H1 (cell line): Measurements from ENCODE around the gene PLA2G4A. TPM values are rescaled to one million over a fixed set of nuclear protein-coding genes. Genes with fewer than 3 reads are reported as not detected.

Experiments used
- CEBPB ChIP-seq: IDR thresholded peaks from 2 replicates; pipeline ENCODE4 v1.6.1; 2012; ENCODE audit warnings: low read depth, low read length
- HDAC6 ChIP-seq: IDR thresholded peaks from one replicate; pipeline ENCODE4 v1.7.1; 2012; ENCODE audit warnings: low read depth, mild to moderate bottlenecking, inconsistent platforms, low read length, moderate library complexity
- KDM5A ChIP-seq: fragments of 200-600 bp; IDR thresholded peaks from 2 replicates; pipeline ENCODE4 v1.7.1; 2012; ENCODE audit warnings: mild to moderate bottlenecking, low read length, inconsistent platforms, mixed read lengths
- POU5F1 ChIP-seq: IDR thresholded peaks from 2 replicates; pipeline ENCODE4 v1.6.1; 2011; ENCODE audit warnings: low read depth, mild to moderate bottlenecking, low read length, moderate library complexity
- RAD21 ChIP-seq, 2 experiments: IDR thresholded peaks in 1 of 2; conservative IDR thresholded peaks in 1 of 2; 2 replicates each; pipeline ENCODE4 v1.6.1; 2011; ENCODE audit warnings: low read depth in 2 of 2, low read length in 2 of 2, improper control_type of control experiment in 1 of 2, inconsistent platforms in 1 of 2, mild to moderate bottlenecking in 1 of 2, moderate library complexity in 1 of 2
- TCF12 ChIP-seq: IDR thresholded peaks from 2 replicates; pipeline ENCODE4 v1.6.1; 2011; ENCODE audit warnings: low read depth, mild to moderate bottlenecking, low read length
- TEAD4 ChIP-seq: IDR thresholded peaks from 2 replicates; pipeline ENCODE4 v1.6.1; 2012; ENCODE audit warnings: low read depth, low read length, inconsistent platforms, mixed read lengths
- polyA plus RNA-seq, 7 experiments: library from polyadenylated mRNA; depleted of rRNA in 3 of 7; stranded (reverse) in 5 of 7; unstranded in 2 of 7; fragments of >200 nt in 5 of 7; fragments of 200-250 nt in 2 of 7; gene quantifications; 1 replicate in 5 of 7; 2 replicates in 1 of 7; 4 replicates in 1 of 7; pipeline versions ENCODE4 v1.2.1 to v1.2.3, GENCODE V29; 2011 to 2013; ENCODE audit warnings: missing spikeins in 2 of 7, mixed read lengths in 2 of 7
- total RNA-seq: library from RNA; stranded (reverse); fragmentation: NEBNext Ultra II Directional; extraction: Animal tissue kit (Norgen Biotek cat#: 25700); gene quantifications from 2 replicates; pipeline ENCODE4 v1.2.1, GENCODE V29; 2021
- TF ChIP-seq, protein P1 (sequence below): fragments of 300-600 bp; sonication (generic); IDR thresholded peaks from 2 replicates; pipeline ENCODE4 v1.7.1; 2012; ENCODE audit warnings: low read length, moderate library complexity, mild to moderate bottlenecking, inconsistent platforms; ENCODE audit not compliant: insufficient replicate concordance
- TF ChIP-seq, protein P2 (sequence below): IDR thresholded peaks from 2 replicates; pipeline ENCODE4 v1.6.1; 2012; ENCODE audit warnings: low read length, inconsistent platforms
- TF ChIP-seq, protein P3 (sequence below): IDR thresholded peaks from 2 replicates; pipeline ENCODE4 v1.6.1; 2011; ENCODE audit warnings: low read depth, mild to moderate bottlenecking, low read length; ENCODE audit not compliant: insufficient read depth

The PLA2G4A gene
- total and polyA plus RNA-seq, 2 of the 8 experiments (the other 6 are each of a cell fraction or from before 2014, with no cell fraction given), result 0.63 to 1.4 TPM

DNA sequence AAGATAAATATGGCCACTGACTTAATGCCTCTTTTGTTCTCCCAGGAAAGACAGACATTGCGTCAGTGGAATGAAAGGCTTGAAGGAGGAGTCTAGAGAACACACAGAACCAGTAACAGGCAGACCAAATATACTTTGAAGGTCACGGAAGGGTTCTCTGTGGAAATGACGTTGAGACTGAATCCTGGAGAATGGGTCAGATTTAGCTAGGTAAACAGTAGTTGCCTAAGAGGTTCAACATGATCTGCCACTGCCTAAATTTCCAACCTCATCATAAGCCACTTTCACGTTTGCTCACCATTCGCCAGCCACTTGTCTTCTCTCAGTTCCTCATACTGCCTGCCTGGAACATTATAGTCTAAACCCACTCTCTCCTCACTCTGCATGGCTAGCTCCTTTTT is 20.5 kb downstream of the PLA2G4A start (continued):
- TF ChIP-seq, protein P1, sequence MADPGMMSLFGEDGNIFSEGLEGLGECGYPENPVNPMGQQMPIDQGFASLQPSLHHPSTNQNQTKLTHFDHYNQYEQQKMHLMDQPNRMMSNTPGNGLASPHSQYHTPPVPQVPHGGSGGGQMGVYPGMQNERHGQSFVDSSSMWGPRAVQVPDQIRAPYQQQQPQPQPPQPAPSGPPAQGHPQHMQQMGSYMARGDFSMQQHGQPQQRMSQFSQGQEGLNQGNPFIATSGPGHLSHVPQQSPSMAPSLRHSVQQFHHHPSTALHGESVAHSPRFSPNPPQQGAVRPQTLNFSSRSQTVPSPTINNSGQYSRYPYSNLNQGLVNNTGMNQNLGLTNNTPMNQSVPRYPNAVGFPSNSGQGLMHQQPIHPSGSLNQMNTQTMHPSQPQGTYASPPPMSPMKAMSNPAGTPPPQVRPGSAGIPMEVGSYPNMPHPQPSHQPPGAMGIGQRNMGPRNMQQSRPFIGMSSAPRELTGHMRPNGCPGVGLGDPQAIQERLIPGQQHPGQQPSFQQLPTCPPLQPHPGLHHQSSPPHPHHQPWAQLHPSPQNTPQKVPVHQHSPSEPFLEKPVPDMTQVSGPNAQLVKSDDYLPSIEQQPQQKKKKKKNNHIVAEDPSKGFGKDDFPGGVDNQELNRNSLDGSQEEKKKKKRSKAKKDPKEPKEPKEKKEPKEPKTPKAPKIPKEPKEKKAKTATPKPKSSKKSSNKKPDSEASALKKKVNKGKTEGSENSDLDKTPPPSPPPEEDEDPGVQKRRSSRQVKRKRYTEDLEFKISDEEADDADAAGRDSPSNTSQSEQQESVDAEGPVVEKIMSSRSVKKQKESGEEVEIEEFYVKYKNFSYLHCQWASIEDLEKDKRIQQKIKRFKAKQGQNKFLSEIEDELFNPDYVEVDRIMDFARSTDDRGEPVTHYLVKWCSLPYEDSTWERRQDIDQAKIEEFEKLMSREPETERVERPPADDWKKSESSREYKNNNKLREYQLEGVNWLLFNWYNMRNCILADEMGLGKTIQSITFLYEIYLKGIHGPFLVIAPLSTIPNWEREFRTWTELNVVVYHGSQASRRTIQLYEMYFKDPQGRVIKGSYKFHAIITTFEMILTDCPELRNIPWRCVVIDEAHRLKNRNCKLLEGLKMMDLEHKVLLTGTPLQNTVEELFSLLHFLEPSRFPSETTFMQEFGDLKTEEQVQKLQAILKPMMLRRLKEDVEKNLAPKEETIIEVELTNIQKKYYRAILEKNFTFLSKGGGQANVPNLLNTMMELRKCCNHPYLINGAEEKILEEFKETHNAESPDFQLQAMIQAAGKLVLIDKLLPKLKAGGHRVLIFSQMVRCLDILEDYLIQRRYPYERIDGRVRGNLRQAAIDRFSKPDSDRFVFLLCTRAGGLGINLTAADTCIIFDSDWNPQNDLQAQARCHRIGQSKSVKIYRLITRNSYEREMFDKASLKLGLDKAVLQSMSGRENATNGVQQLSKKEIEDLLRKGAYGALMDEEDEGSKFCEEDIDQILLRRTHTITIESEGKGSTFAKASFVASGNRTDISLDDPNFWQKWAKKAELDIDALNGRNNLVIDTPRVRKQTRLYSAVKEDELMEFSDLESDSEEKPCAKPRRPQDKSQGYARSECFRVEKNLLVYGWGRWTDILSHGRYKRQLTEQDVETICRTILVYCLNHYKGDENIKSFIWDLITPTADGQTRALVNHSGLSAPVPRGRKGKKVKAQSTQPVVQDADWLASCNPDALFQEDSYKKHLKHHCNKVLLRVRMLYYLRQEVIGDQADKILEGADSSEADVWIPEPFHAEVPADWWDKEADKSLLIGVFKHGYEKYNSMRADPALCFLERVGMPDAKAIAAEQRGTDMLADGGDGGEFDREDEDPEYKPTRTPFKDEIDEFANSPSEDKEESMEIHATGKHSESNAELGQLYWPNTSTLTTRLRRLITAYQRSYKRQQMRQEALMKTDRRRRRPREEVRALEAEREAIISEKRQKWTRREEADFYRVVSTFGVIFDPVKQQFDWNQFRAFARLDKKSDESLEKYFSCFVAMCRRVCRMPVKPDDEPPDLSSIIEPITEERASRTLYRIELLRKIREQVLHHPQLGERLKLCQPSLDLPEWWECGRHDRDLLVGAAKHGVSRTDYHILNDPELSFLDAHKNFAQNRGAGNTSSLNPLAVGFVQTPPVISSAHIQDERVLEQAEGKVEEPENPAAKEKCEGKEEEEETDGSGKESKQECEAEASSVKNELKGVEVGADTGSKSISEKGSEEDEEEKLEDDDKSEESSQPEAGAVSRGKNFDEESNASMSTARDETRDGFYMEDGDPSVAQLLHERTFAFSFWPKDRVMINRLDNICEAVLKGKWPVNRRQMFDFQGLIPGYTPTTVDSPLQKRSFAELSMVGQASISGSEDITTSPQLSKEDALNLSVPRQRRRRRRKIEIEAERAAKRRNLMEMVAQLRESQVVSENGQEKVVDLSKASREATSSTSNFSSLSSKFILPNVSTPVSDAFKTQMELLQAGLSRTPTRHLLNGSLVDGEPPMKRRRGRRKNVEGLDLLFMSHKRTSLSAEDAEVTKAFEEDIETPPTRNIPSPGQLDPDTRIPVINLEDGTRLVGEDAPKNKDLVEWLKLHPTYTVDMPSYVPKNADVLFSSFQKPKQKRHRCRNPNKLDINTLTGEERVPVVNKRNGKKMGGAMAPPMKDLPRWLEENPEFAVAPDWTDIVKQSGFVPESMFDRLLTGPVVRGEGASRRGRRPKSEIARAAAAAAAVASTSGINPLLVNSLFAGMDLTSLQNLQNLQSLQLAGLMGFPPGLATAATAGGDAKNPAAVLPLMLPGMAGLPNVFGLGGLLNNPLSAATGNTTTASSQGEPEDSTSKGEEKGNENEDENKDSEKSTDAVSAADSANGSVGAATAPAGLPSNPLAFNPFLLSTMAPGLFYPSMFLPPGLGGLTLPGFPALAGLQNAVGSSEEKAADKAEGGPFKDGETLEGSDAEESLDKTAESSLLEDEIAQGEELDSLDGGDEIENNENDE, result no peak
- TF ChIP-seq, protein P2, sequence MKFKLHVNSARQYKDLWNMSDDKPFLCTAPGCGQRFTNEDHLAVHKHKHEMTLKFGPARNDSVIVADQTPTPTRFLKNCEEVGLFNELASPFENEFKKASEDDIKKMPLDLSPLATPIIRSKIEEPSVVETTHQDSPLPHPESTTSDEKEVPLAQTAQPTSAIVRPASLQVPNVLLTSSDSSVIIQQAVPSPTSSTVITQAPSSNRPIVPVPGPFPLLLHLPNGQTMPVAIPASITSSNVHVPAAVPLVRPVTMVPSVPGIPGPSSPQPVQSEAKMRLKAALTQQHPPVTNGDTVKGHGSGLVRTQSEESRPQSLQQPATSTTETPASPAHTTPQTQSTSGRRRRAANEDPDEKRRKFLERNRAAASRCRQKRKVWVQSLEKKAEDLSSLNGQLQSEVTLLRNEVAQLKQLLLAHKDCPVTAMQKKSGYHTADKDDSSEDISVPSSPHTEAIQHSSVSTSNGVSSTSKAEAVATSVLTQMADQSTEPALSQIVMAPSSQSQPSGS, result no peak
- TF ChIP-seq KDM5A (no peak), CEBPB (no peak), TEAD4 (no peak), HDAC6 (no peak), RAD21 (IDR thresholded peaks at IDR 0.05 in 1 of 2, conservative IDR thresholded peaks at IDR 0.05 in 1 of 2; ENCODE audit: low read depth in 2 of 2, low read length in 2 of 2) (no peak), POU5F1 (no peak), TCF12 (no peak)
- TF ChIP-seq, protein P3, sequence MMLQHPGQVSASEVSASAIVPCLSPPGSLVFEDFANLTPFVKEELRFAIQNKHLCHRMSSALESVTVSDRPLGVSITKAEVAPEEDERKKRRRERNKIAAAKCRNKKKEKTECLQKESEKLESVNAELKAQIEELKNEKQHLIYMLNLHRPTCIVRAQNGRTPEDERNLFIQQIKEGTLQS, result no peak
